Measurements from ENCODE around the gene RHOV.

The RHOV gene

GRCh38 chr15:40886586-40886985 lies 12.6 kb upstream of the RHOV start:
- Histone ChIP-seq H3K9me3 (ENCODE audit: insufficient read depth, low read depth, low read length) (peaks cover 5% of the 10 kb centered on the region; the same call in 1 of the 2 replicates), H3K4me3 (ENCODE audit: low read length) (no peak overlapping the region), H3K27me3 (ENCODE audit: insufficient read depth, low read length) (no peaks in the 10 kb centered on the region), H3K36me3 (ENCODE audit: insufficient read depth, low read depth, low read length) (no peaks in the 10 kb centered on the region), H3K27ac (ENCODE audit: low read length) (no peak overlapping the region), H3K9ac (ENCODE audit: low read depth, low read length) (no peak overlapping the region), H3K4me1 (ENCODE audit: insufficient read depth, low read length) (no peaks in the 10 kb centered on the region)

- peaks cover 3% of the 10 kb centered on the region; the same call in 1 of the 2 replicates for H3K4me1 ChIP-seq (ENCODE audit: insufficient read depth, low read length)
- no peaks in the 10 kb centered on the region for H3K27me3 ChIP-seq (ENCODE audit: insufficient read depth, low read length)
- H3K36me3 ChIP-seq (ENCODE audit: insufficient read depth, low read depth, low read length) = no peaks in the 10 kb centered on the region
- no peak overlapping the region for H3K4me3 ChIP-seq (ENCODE audit: low read length)
- H3K9me3 ChIP-seq (ENCODE audit: insufficient read depth, low read depth, low read length) = peaks cover 5% of the 10 kb centered on the region; the same call in 1 of the 2 replicates
- H3K9ac ChIP-seq (ENCODE audit: low read depth, low read length) = no peak overlapping the region
- H3K27ac ChIP-seq (ENCODE audit: low read length) = no peak overlapping the region
Measured at GRCh38 chr15:40881351-40881750, 7.3 kb upstream of the RHOV start.

GRCh38 chr15:40879609-40880008 lies 5.6 kb upstream of the RHOV start:
- Histone ChIP-seq H3K9me3 (ENCODE audit: insufficient read depth, low read depth, low read length) (peaks cover 5% of the 10 kb centered on the region; the same call in 1 of the 2 replicates), H3K9ac (ENCODE audit: low read depth, low read length) (no peak overlapping the region), H3K27ac (ENCODE audit: low read length) (no peak overlapping the region), H3K27me3 (ENCODE audit: insufficient read depth, low read length) (peaks cover 2% of the 10 kb centered on the region; the same call in 1 of the 2 replicates), H3K36me3 (ENCODE audit: insufficient read depth, low read depth, low read length) (no peaks in the 10 kb centered on the region), H3K4me3 (ENCODE audit: low read length) (no peak overlapping the region), H3K4me1 (ENCODE audit: insufficient read depth, low read length) (peaks cover 3% of the 10 kb centered on the region; the same call in 1 of the 2 replicates)

GRCh38 chr15:40878785-40879184 lies 4.8 kb upstream of the RHOV start:
- Histone ChIP-seq H3K36me3 (ENCODE audit: insufficient read depth, low read depth, low read length) (no peaks in the 10 kb centered on the region), H3K27me3 (ENCODE audit: insufficient read depth, low read length) (peaks cover 8% of the 10 kb centered on the region; the same call in 1 of the 2 replicates)

GRCh38 chr15:40877694-40878093 lies 3.7 kb upstream of the RHOV start:
- H3K36me3 ChIP-seq (ENCODE audit: insufficient read depth, low read depth, low read length) = no peaks in the 10 kb centered on the region
- no peak overlapping the region for H3K9ac ChIP-seq (ENCODE audit: low read depth, low read length)
- no peak overlapping the region for H3K27ac ChIP-seq (ENCODE audit: low read length)
- 0 out of 2 replicates have a peak, but pooled peaks cover under 1% of the 10 kb centered on the region for H3K9me3 ChIP-seq (ENCODE audit: insufficient read depth, low read depth, low read length)
- H3K4me3 ChIP-seq (ENCODE audit: low read length) = no peak overlapping the region
- H3K4me1 ChIP-seq (ENCODE audit: insufficient read depth, low read length) = peaks cover 6% of the 10 kb centered on the region
- peaks cover 17% of the 10 kb centered on the region; the same call in 1 of the 2 replicates for H3K27me3 ChIP-seq (ENCODE audit: insufficient read depth, low read length)

More at GRCh38 chr15:40878785-40879184, 4.8 kb upstream of the RHOV start:
- Histone ChIP-seq H3K4me1 (ENCODE audit: insufficient read depth, low read length) (peaks cover 3% of the 10 kb centered on the region; the same call in 1 of the 2 replicates), H3K9ac (ENCODE audit: low read depth, low read length) (no peak overlapping the region), H3K27ac (ENCODE audit: low read length) (no peak overlapping the region), H3K4me3 (ENCODE audit: low read length) (no peak overlapping the region), H3K9me3 (ENCODE audit: insufficient read depth, low read depth, low read length) (peaks cover 5% of the 10 kb centered on the region; the same call in 1 of the 2 replicates)

- H3K27ac ChIP-seq (ENCODE audit: low read length) = no peak overlapping the region
- H3K9ac ChIP-seq (ENCODE audit: low read depth, low read length) = no peak overlapping the region
- H3K36me3 ChIP-seq (ENCODE audit: insufficient read depth, low read depth, low read length) = no peaks in the 10 kb centered on the region
- peaks cover 17% of the 10 kb centered on the region; the same call in 1 of the 2 replicates for H3K27me3 ChIP-seq (ENCODE audit: insufficient read depth, low read length)
- no peaks in the 10 kb centered on the region for H3K9me3 ChIP-seq (ENCODE audit: insufficient read depth, low read depth, low read length)
- H3K4me3 ChIP-seq (ENCODE audit: low read length) = no peak overlapping the region
- peaks cover 10% of the 10 kb centered on the region for H3K4me1 ChIP-seq (ENCODE audit: insufficient read depth, low read length)
Measured at GRCh38 chr15:40875991-40876730, 2.1 kb upstream of the RHOV start.

GRCh38 chr15:40872791-40873693 lies 992 bp downstream of the RHOV start:
- H3K4me1 ChIP-seq (ENCODE audit: insufficient read depth, low read length) = peaks cover 7% of the 10 kb centered on the region; the same call in 1 of the 2 replicates
- H3K4me3 ChIP-seq (ENCODE audit: low read length) = peak overlapping the region; percentile 58; the same call in 1 of the 2 replicates
- H3K27ac ChIP-seq (ENCODE audit: low read length) = no peak overlapping the region
- H3K27me3 ChIP-seq (ENCODE audit: insufficient read depth, low read length) = peaks cover 17% of the 10 kb centered on the region; the same call in 1 of the 2 replicates
- H3K36me3 ChIP-seq (ENCODE audit: insufficient read depth, low read depth, low read length) = no peaks in the 10 kb centered on the region
- H3K9me3 ChIP-seq (ENCODE audit: insufficient read depth, low read depth, low read length) = no peaks in the 10 kb centered on the region
- no peak overlapping the region; the same call in 1 of the 2 replicates for H3K9ac ChIP-seq (ENCODE audit: low read depth, low read length)

GRCh38 chr15:40871749-40872617 lies 2.1 kb downstream of the RHOV start:
- Histone ChIP-seq H3K4me1 (ENCODE audit: insufficient read depth, low read length) (peaks cover 7% of the 10 kb centered on the region; the same call in 1 of the 2 replicates), H3K27ac (ENCODE audit: low read length) (no peak overlapping the region), H3K27me3 (ENCODE audit: insufficient read depth, low read length) (peaks cover 17% of the 10 kb centered on the region; the same call in 1 of the 2 replicates), H3K4me3 (ENCODE audit: low read length) (no peak overlapping the region), H3K9ac (ENCODE audit: low read depth, low read length) (no peak overlapping the region), H3K9me3 (ENCODE audit: insufficient read depth, low read depth, low read length) (no peaks in the 10 kb centered on the region), H3K36me3 (ENCODE audit: insufficient read depth, low read depth, low read length) (no peaks in the 10 kb centered on the region)

GRCh38 chr15:40870716-40871115 lies 3.3 kb downstream of the RHOV start:
- Histone ChIP-seq H3K36me3 (ENCODE audit: insufficient read depth, low read depth, low read length) (no peaks in the 10 kb centered on the region), H3K4me1 (ENCODE audit: insufficient read depth, low read length) (peaks cover 7% of the 10 kb centered on the region; the same call in 1 of the 2 replicates), H3K4me3 (ENCODE audit: low read length) (no peak overlapping the region), H3K9ac (ENCODE audit: low read depth, low read length) (no peak overlapping the region), H3K27me3 (ENCODE audit: insufficient read depth, low read length) (peaks cover 17% of the 10 kb centered on the region; the same call in 1 of the 2 replicates), H3K9me3 (ENCODE audit: insufficient read depth, low read depth, low read length) (no peaks in the 10 kb centered on the region), H3K27ac (ENCODE audit: low read length) (no peak overlapping the region)

- Histone ChIP-seq H3K9ac (ENCODE audit: low read depth, low read length) (no peak overlapping the region), H3K4me3 (ENCODE audit: low read length) (no peak overlapping the region), H3K36me3 (ENCODE audit: insufficient read depth, low read depth, low read length) (no peaks in the 10 kb centered on the region), H3K27me3 (ENCODE audit: insufficient read depth, low read length) (peaks cover 16% of the 10 kb centered on the region; the same call in 1 of the 2 replicates), H3K9me3 (ENCODE audit: insufficient read depth, low read depth, low read length) (no peaks in the 10 kb centered on the region), H3K27ac (ENCODE audit: low read length) (no peak overlapping the region), H3K4me1 (ENCODE audit: insufficient read depth, low read length) (peaks cover 7% of the 10 kb centered on the region; the same call in 1 of the 2 replicates)
Measured at GRCh38 chr15:40869686-40870085, 4.3 kb downstream of the RHOV start.
